A673 (cell line): ENCODE results near the gene NFASC. TPM values are rescaled to one million over a fixed set of nuclear protein-coding genes. Genes with fewer than 3 reads are reported as not detected.

ENCODE experiments used
- BruUV-seq: library from RNA; stranded (reverse); fragments of 400-500 nt; replicated peaks from 2 replicates; lab custom pipeline; 2021; lab: Mats Ljungman, UMichigan
- CTCF ChIA-PET: fragments of 300-600 bp; sonication (Branson Sonifier 250); formaldehyde crosslinking; loops from one replicate; lab custom pipeline; 2022; ENCODE audit warnings: antibody characterized with exemption; lab: Charles Lee
- POLR2A ChIA-PET: fragments of 300-600 bp; sonication (Branson Sonifier 250); formaldehyde crosslinking; loops from one replicate; lab custom pipeline; 2022; ENCODE audit warnings: antibody characterized with exemption; ENCODE audit not compliant: low non-redundant PET; lab: Charles Lee
- DNase-seq: peaks from one replicate; pipeline ENCODE4 v3.0.0-alpha.2; 2015; ENCODE audit warnings: low spot score
- H3K27ac ChIP-seq: fragments of 200-600 bp; sonication (generic); 2 replicates; pipeline ENCODE4 v1.5.1; 2016; ENCODE audit warnings: mixed run types, low read depth, mild to moderate bottlenecking, mixed read lengths, antibody characterized with exemption, low read length; ENCODE audit not compliant: poor library complexity, severe bottlenecking
- H3K27me3 ChIP-seq: fragments of 200-600 bp; sonication (generic); replicated peaks from 2 replicates; pipeline ENCODE4 v1.6.1; 2017; ENCODE audit warnings: mixed run types, low read depth, mild to moderate bottlenecking, mixed read lengths, antibody characterized with exemption, low read length; ENCODE audit not compliant: insufficient read depth, poor library complexity
- H3K36me3 ChIP-seq: fragments of 200-600 bp; sonication (generic); 2 replicates; pipeline ENCODE4 v1.6.1; 2016; ENCODE audit warnings: mixed run types, mild to moderate bottlenecking, mixed read lengths, antibody characterized with exemption, low read length; ENCODE audit not compliant: insufficient read depth, poor library complexity, severe bottlenecking
- H3K4me1 ChIP-seq: fragments of 200-600 bp; sonication (generic); 2 replicates; pipeline ENCODE4 v1.6.1; 2017; ENCODE audit warnings: mixed run types, mild to moderate bottlenecking, mixed read lengths, antibody characterized with exemption, low read length; ENCODE audit not compliant: insufficient read depth, poor library complexity, severe bottlenecking
- H3K4me3 ChIP-seq: fragments of 200-600 bp; sonication (generic); 2 replicates; pipeline ENCODE4 v1.5.1; 2016; ENCODE audit warnings: low read depth, mixed run types, mild to moderate bottlenecking, mixed read lengths, low read length; ENCODE audit not compliant: poor library complexity, severe bottlenecking
- H3K9me3 ChIP-seq: fragments of 200-600 bp; sonication (generic); 2 replicates; pipeline ENCODE4 v1.6.1; 2016; ENCODE audit warnings: mixed run types, low read depth, mild to moderate bottlenecking, mixed read lengths, antibody characterized with exemption, low read length; ENCODE audit not compliant: poor library complexity, severe bottlenecking
- CTCF ChIP-seq: fragments of 300-800, 200-600 bp; sonication (generic); conservative IDR thresholded peaks from 2 replicates; pipeline ENCODE4 v1.5.1; 2017; ENCODE audit warnings: low read depth, mild to moderate bottlenecking, antibody characterized with exemption, low read length, moderate library complexity, mixed read lengths
- EZH2 ChIP-seq: fragments of 200-600 bp; sonication (generic); IDR thresholded peaks from 2 replicates; pipeline ENCODE4 v1.6.1; 2017; ENCODE audit warnings: borderline replicate concordance, low read depth, mild to moderate bottlenecking, mixed read lengths, antibody characterized with exemption, low read length; ENCODE audit not compliant: poor library complexity, severe bottlenecking
- intact Hi-C: fragments of 100-400 bp; cut with micrococcal nuclease; formaldehyde crosslinking; loops from one replicate; pipeline ENCODE4 v1.10.0; 2022; ENCODE audit not compliant: unreplicated experiment
- total RNA-seq: library from RNA; stranded (reverse); gene quantifications from 2 replicates; pipeline ENCODE4 v1.2.3, GENCODE V29; 2021

NFASC gene
- total RNA-seq, 1 experiment from 2014 or later: 0.24 TPM

GRCh38 chr1:205043866-205044265 is 173.2 kb downstream of the NFASC start:
- no peak for DNase-seq
- ChIA-PET CTCF (interaction anchor here (0.8 kb wide), 1 partner anchor 55 kb away, joined by 3 read pairs; no protein-coding TSS in a partner anchor), POLR2A (no interaction called here)
- H3K9me3 ChIP-seq: no peaks in the 10 kb centered on the region
- no peak overlapping the region for H3K4me3 ChIP-seq
- H3K36me3 ChIP-seq: no peaks in the 10 kb centered on the region
- peaks cover 78% of the 10 kb centered on the region for H3K27me3 ChIP-seq
- intact Hi-C loops: no loop called here
- BruUV-seq: no TSS peak
- TF ChIP-seq CTCF (no peak), EZH2 (no peak)
- no peak overlapping the region for H3K27ac ChIP-seq
- no peaks in the 10 kb centered on the region for H3K4me1 ChIP-seq

GRCh38 chr1:205044741-205045140 is 174.1 kb downstream of the NFASC start:
- Histone ChIP-seq H3K36me3 (no peaks in the 10 kb centered on the region), H3K9me3 (no peaks in the 10 kb centered on the region), H3K4me3 (no peak overlapping the region), H3K27me3 (peaks cover 69% of the 10 kb centered on the region), H3K27ac (no peak overlapping the region), H3K4me1 (no peaks in the 10 kb centered on the region)
- intact Hi-C loops: no loop called here
- POLR2A ChIA-PET: no interaction called here
- CTCF ChIA-PET: no interaction called here
- DNase-seq: no peak
- no TSS peak for BruUV-seq
- TF ChIP-seq EZH2 (no peak), CTCF (no peak)

GRCh38 chr1:205045146-205045545 is 174.5 kb downstream of the NFASC start:
- intact Hi-C loops: no loop called here
- H3K4me1 ChIP-seq: no peaks in the 10 kb centered on the region
- ChIA-PET CTCF (no interaction called here), POLR2A (no interaction called here)
- H3K27ac ChIP-seq: no peak overlapping the region
- H3K27me3 ChIP-seq: peaks cover 65% of the 10 kb centered on the region
- BruUV-seq: no TSS peak
- no peak overlapping the region for H3K4me3 ChIP-seq
- DNase-seq: no peak
- H3K9me3 ChIP-seq: no peaks in the 10 kb centered on the region
- H3K36me3 ChIP-seq: no peaks in the 10 kb centered on the region
- TF ChIP-seq EZH2 (no peak), CTCF (no peak)
